ENCODE results near the gene ITPA.

GRCh38 chr20:3189561-3190131 is 19.7 kb upstream of the ITPA start:
- no peak for TF ChIP-seq CTCF (IDR thresholded peaks at IDR 0.05)
- TF ChIP-seq POLR2A (IDR thresholded peaks at IDR 0.05) = no peak
